NCI-H1417 (cell line): Measurements from ENCODE around the gene TLR1.
"Not testable (repeated sequence)": the region's sequence is repeated elsewhere in the genome, so short reads cannot be mapped to it uniquely, and the experiment has no call there.

Source experiments
- DNase-seq, 3 experiments: peaks; one replicate each; lab custom pipeline; 2025; lab: John Stamatoyannopoulos, UW

Gene TLR1

GRCh38 chr4:38804654-38805295 is at the start of gene TLR1:
Gene TLR1, minus strand, starts transcription at chr4:38804791. Its CDS starts 5,960 bp downstream, at chr4:38798831.
- peak in 1 of 3 experiments; percentile 7 for DNase-seq

- no peak for DNase-seq
These were observed 41.4 kb upstream of the TLR1 start for GRCh38 chr4:38846015-38846414.

GRCh38 chr4:38842994-38843393 is 38.4 kb upstream of the TLR1 start:
- peak; percentile 55 to 93 (median 89) for DNase-seq

- no peak for DNase-seq
These were observed 33.3 kb upstream of the TLR1 start for GRCh38 chr4:38837849-38838248.

GRCh38 chr4:38837334-38837733 is 32.7 kb upstream of the TLR1 start:
- DNase-seq, result no peak

GRCh38 chr4:38834570-38834969 is 30.0 kb upstream of the TLR1 start:
- no peak for DNase-seq

GRCh38 chr4:38832624-38833528 is 28.3 kb upstream of the TLR1 start:
- DNase-seq, result no peak

GRCh38 chr4:38832206-38832605 is 27.6 kb upstream of the TLR1 start:
- no peak for DNase-seq

- DNase-seq, result no peak
These were observed 27.1 kb upstream of the TLR1 start for GRCh38 chr4:38831653-38832052.

GRCh38 chr4:38829237-38829636 is 24.6 kb upstream of the TLR1 start:
- DNase-seq, result no peak

GRCh38 chr4:38823766-38824165 is 19.2 kb upstream of the TLR1 start:
- no peak for DNase-seq

GRCh38 chr4:38822748-38823303 is 18.2 kb upstream of the TLR1 start:
- no peak for DNase-seq

- DNase-seq, result no peak
These were observed 17.1 kb upstream of the TLR1 start for GRCh38 chr4:38821739-38822138.

GRCh38 chr4:38820329-38821061 is 15.9 kb upstream of the TLR1 start:
- no peak for DNase-seq

- no peak for DNase-seq
These were observed 15.0 kb upstream of the TLR1 start for GRCh38 chr4:38819569-38819968.

GRCh38 chr4:38818441-38818976 is 13.9 kb upstream of the TLR1 start:
- DNase-seq, result no peak

GRCh38 chr4:38815885-38816782 is 11.5 kb upstream of the TLR1 start:
- no peak for DNase-seq

- DNase-seq, result no peak
These were observed 9.8 kb upstream of the TLR1 start for GRCh38 chr4:38814386-38814785.

- no peak for DNase-seq
These were observed 6.7 kb upstream of the TLR1 start for GRCh38 chr4:38811297-38811696.

GRCh38 chr4:38807462-38807861 is 2.9 kb upstream of the TLR1 start:
- DNase-seq, result not testable (repeated sequence)

- not testable (repeated sequence) for DNase-seq
These were observed 1.7 kb upstream of the TLR1 start for GRCh38 chr4:38806251-38806650.
